H1 (cell line): ENCODE results near the gene DGKD.

Experiments
- BACH1 ChIP-seq: IDR thresholded peaks from 2 replicates; pipeline ENCODE4 v1.6.1; 2012; ENCODE audit warnings: low read length, improper control_type of control experiment
- CEBPB ChIP-seq: IDR thresholded peaks from 2 replicates; pipeline ENCODE4 v1.6.1; 2012; ENCODE audit warnings: low read depth, low read length
- EGR1 ChIP-seq: IDR thresholded peaks from 2 replicates; pipeline ENCODE4 v1.6.1; 2011; ENCODE audit warnings: low read depth, low read length, borderline replicate concordance
- EP300 ChIP-seq, 2 experiments: IDR thresholded peaks; 1 replicate in 1 of 2; 2 replicates in 1 of 2; pipeline ENCODE4 v1.6.1; 2011 to 2012; ENCODE audit warnings: low read depth in 2 of 2, low read length in 2 of 2, mild to moderate bottlenecking in 2 of 2, borderline replicate concordance in 1 of 2, inconsistent platforms in 1 of 2, moderate library complexity in 1 of 2
- EZH2 ChIP-seq: fragments of 200-600 bp; sonication (generic); IDR thresholded peaks from 2 replicates; pipeline ENCODE4 v1.7.1; 2012; ENCODE audit warnings: low read depth, mild to moderate bottlenecking, moderate library complexity, low read length, inconsistent platforms; ENCODE audit not compliant: severe bottlenecking
- JUND ChIP-seq: IDR thresholded peaks from 2 replicates; pipeline ENCODE4 v1.6.1; 2011; ENCODE audit warnings: mild to moderate bottlenecking, improper control_type of control experiment, low read length
- POLR2A ChIP-seq, 2 experiments: IDR thresholded peaks; 1 replicate in 1 of 2; 2 replicates in 1 of 2; pipeline ENCODE4 v1.6.1; 2011; ENCODE audit warnings: low read depth in 2 of 2, low read length in 2 of 2, mild to moderate bottlenecking in 2 of 2; ENCODE audit errors: control extremely low read depth in 1 of 2
- SIN3A ChIP-seq, 2 experiments: IDR thresholded peaks in 1 of 2; conservative IDR thresholded peaks in 1 of 2; 2 replicates each; pipeline ENCODE4 v1.6.1; 2011 to 2012; ENCODE audit warnings: low read length in 2 of 2, improper control_type of control experiment in 1 of 2, low read depth in 1 of 2, mild to moderate bottlenecking in 1 of 2
- TAF1 ChIP-seq: IDR thresholded peaks from 2 replicates; pipeline ENCODE4 v1.6.1; 2011; ENCODE audit warnings: mild to moderate bottlenecking, low read depth, low read length
- TBP ChIP-seq: IDR thresholded peaks from 2 replicates; pipeline ENCODE4 v1.6.1; 2011; ENCODE audit warnings: low read depth, low read length, improper control_type of control experiment
- TEAD4 ChIP-seq: IDR thresholded peaks from 2 replicates; pipeline ENCODE4 v1.6.1; 2012; ENCODE audit warnings: low read depth, low read length, inconsistent platforms, mixed read lengths
- ZNF274 ChIP-seq: IDR thresholded peaks from 2 replicates; pipeline ENCODE4 v1.7.0; 2012; ENCODE audit warnings: low read length, borderline replicate concordance; ENCODE audit errors: extremely low read depth
- TF ChIP-seq, protein P1 (sequence below), 3 experiments: IDR thresholded peaks; 1 replicate in 2 of 3; 2 replicates in 1 of 3; pipeline versions ENCODE4 v1.5.1 to v1.6.1; 2011; ENCODE audit warnings: low read length in 3 of 3, mild to moderate bottlenecking in 3 of 3, inconsistent platforms in 2 of 3, low read depth in 1 of 3, moderate library complexity in 1 of 3; ENCODE audit not compliant: insufficient read depth in 1 of 3; ENCODE audit errors: control extremely low read depth in 1 of 3
- TF ChIP-seq, protein P2 (sequence below): IDR thresholded peaks from 2 replicates; pipeline ENCODE4 v1.6.1; 2011; ENCODE audit warnings: low read depth, mild to moderate bottlenecking, low read length; ENCODE audit not compliant: insufficient read depth

- TF ChIP-seq, protein P1, sequence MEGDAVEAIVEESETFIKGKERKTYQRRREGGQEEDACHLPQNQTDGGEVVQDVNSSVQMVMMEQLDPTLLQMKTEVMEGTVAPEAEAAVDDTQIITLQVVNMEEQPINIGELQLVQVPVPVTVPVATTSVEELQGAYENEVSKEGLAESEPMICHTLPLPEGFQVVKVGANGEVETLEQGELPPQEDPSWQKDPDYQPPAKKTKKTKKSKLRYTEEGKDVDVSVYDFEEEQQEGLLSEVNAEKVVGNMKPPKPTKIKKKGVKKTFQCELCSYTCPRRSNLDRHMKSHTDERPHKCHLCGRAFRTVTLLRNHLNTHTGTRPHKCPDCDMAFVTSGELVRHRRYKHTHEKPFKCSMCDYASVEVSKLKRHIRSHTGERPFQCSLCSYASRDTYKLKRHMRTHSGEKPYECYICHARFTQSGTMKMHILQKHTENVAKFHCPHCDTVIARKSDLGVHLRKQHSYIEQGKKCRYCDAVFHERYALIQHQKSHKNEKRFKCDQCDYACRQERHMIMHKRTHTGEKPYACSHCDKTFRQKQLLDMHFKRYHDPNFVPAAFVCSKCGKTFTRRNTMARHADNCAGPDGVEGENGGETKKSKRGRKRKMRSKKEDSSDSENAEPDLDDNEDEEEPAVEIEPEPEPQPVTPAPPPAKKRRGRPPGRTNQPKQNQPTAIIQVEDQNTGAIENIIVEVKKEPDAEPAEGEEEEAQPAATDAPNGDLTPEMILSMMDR (IDR thresholded peaks at IDR 0.05; ENCODE audit: control extremely low read depth in 1 of 3, insufficient read depth in 1 of 3, low read depth in 1 of 3, low read length in 3 of 3): no peak
- TF ChIP-seq EP300 (IDR thresholded peaks at IDR 0.05; ENCODE audit: borderline replicate concordance in 1 of 2, low read depth in 2 of 2, low read length in 2 of 2): no peak
- no peak for TF ChIP-seq BACH1
- TF ChIP-seq SIN3A (conservative IDR thresholded peaks at IDR 0.05 in 1 of 2, IDR thresholded peaks at IDR 0.05 in 1 of 2; ENCODE audit: low read depth in 1 of 2, low read length in 2 of 2): no peak
- TF ChIP-seq, protein P2, sequence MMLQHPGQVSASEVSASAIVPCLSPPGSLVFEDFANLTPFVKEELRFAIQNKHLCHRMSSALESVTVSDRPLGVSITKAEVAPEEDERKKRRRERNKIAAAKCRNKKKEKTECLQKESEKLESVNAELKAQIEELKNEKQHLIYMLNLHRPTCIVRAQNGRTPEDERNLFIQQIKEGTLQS: no peak
- no peak for TF ChIP-seq EGR1
- TF ChIP-seq TEAD4: no peak
- TF ChIP-seq ZNF274: no peak
- no peak for TF ChIP-seq POLR2A (IDR thresholded peaks at IDR 0.05; ENCODE audit: control extremely low read depth in 1 of 2, low read depth in 2 of 2, low read length in 2 of 2)
- no peak for TF ChIP-seq TAF1
- no peak for TF ChIP-seq CEBPB
- no peak for TF ChIP-seq JUND
- TF ChIP-seq EZH2: no peak
- no peak for TF ChIP-seq TBP
These were observed 122.6 kb downstream of the DGKD start for GRCh38 chr2:233476651-233477547.
